HG02852 (cell line): Measurements from ENCODE around the gene GNB2.

Experiments used
- ATAC-seq: cut with Tn5 transposase; IDR thresholded peaks from one replicate; pipeline ENCODE4 v1.9.1; 2021; ENCODE audit warnings: mild to moderate bottlenecking, moderate library complexity; ENCODE audit not compliant: unreplicated experiment

Gene GNB2

GRCh38 chr7:100673302-100673941, at the start of gene GNB2:
Gene GNB2 (plus strand): TSS chr7:100673740. CDS start chr7:100676266, 2,526 bp downstream.
- peak; percentile 62 for ATAC-seq

- no peak for ATAC-seq
Measured at GRCh38 chr7:100623951-100624824, 49.4 kb upstream of the GNB2 start.

GRCh38 chr7:100626055-100626454, 47.5 kb upstream of the GNB2 start:
- no peak for ATAC-seq

- peak; percentile 88 for ATAC-seq
Measured at GRCh38 chr7:100626530-100627237, 46.9 kb upstream of the GNB2 start.

GRCh38 chr7:100627238-100627549, 46.3 kb upstream of the GNB2 start:
- no peak for ATAC-seq

- ATAC-seq: no peak
Measured at GRCh38 chr7:100629117-100629716, 44.3 kb upstream of the GNB2 start.

- no peak for ATAC-seq
Measured at GRCh38 chr7:100630066-100630465, 43.5 kb upstream of the GNB2 start.

- ATAC-seq: peak; percentile 58
Measured at GRCh38 chr7:100632951-100633717, 40.4 kb upstream of the GNB2 start.

- ATAC-seq: no peak
Measured at GRCh38 chr7:100639995-100640516, 33.5 kb upstream of the GNB2 start.

- no peak for ATAC-seq
Measured at GRCh38 chr7:100640517-100641440, 32.8 kb upstream of the GNB2 start.

GRCh38 chr7:100641463-100641859, 32.1 kb upstream of the GNB2 start, which contains the start of gene TFR2:
Gene TFR2 (minus strand): TSS chr7:100641552. CDS start chr7:100641509, 43 bp downstream.
- no peak for ATAC-seq

- no peak for ATAC-seq
Measured at GRCh38 chr7:100641860-100642533, 31.5 kb upstream of the GNB2 start.

GRCh38 chr7:100642534-100642907, 31.0 kb upstream of the GNB2 start:
- no peak for ATAC-seq

- ATAC-seq: no peak
Measured at GRCh38 chr7:100649826-100650565, 23.5 kb upstream of the GNB2 start.

GRCh38 chr7:100654908-100655831, 18.4 kb upstream of the GNB2 start:
- no peak for ATAC-seq

GRCh38 chr7:100655908-100656674, 17.4 kb upstream of the GNB2 start, which contains the start of gene ACTL6B:
Gene ACTL6B (minus strand): TSS chr7:100656448. CDS start chr7:100656354, 94 bp downstream.
- ATAC-seq: no peak
